NCI-H345 treated with DMSO at 0.1 percent for 48 hours (cell line): ENCODE data around the gene MED12L.

Experiments
- DNase-seq: peaks from one replicate; lab custom pipeline; 2025; ENCODE audit not compliant: unreplicated experiment; lab: John Stamatoyannopoulos, UW

Gene MED12L

GRCh38 chr3:151439652-151440125 is 354.2 kb downstream of the MED12L start:
- DNase-seq = peak; percentile 6

DNA sequence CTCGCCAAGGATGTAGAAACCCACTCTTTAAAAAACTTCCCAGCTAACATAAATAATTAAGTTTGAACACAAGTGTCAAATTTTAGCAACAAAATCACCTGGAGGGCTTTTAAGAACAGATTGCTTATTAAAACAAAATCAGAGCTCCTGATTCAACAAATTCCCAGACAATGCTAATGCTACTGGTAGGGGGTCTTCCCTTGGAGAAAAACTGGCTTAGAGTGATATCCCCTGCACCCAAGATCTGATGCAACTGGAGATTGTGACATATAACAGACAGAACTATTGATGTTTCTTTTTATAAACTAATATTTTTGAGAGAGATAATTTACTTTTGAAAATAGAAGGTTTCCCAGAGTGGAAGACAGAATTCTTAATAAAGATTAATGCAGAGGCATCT is 355.5 kb downstream of the MED12L start:
- DNase-seq = no peak

DNA sequence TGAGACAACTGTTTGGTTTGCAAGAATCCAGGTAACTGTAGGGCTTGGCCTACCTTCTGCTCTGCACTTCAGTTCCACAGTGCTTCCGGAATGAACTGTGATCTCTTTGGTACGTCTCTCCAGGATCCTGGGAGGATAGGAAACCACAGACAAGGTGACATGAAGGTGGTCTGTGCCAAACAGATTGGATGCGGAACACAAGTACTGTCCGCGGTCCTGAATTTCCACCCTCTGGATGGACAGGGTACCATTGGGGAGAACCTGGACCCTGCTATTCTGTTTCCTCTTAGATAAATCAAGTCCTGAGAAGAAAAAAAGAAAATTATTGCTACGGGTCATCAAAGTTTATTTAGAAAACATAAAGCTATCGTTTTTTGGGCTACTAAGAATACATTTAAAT is 358.1 kb downstream of the MED12L start:
- DNase-seq = no peak

DNA sequence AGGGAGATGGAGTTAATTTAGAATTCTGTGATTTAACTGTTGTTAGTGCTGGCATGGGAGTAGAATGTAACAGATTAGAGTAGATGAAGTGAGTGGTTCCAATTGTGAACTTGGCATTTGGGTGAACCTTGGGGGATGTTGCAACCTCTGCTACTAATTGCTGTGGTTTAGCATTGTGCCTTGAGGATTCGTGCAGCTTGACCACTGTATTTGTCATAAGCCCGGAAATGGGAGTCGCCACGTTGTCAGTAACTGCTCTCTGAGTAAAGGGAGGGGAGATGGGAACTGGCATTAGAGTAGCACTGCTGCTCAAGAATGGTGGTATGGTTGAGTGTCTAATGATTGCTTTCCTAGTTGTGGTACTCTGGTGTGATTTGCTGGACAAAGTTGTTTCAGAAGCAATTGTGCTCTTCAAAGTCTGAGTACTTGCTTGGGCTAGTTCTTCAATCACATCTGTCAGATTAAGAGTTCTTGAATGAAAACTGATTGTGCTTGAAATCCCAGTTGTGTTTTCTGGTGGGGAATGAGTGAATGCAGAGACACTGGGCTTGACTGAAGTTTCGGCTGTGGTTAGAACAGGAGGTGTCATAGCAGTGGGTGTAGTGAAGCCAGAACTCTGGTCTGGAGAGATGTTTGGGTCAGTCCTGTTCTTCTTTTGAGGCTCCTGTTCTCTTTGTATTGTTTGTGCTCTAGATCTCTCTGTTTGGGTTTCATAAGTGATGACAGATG is 360.0 kb downstream of the MED12L start:
- no peak for DNase-seq

DNA sequence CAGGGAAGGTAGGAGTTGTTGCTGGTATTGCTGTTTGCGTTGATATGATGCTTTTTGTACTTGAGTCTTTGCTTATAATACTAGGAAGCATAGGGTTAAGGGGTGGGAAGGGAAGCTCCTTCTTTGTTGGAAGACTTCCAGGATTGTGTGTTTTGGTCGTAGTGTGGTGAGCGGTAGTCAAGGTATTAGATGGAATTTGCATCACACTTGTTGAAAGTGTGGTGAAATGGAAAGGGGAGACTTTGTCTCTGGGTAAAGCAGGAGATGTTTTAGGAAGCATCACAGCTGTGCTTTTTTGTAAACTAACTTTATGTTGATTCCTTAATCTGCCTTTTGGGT is 360.5 kb downstream of the MED12L start:
- DNase-seq = no peak

- DNase-seq = no peak
Measured at GRCh38 chr3:151452368-151452767, 366.9 kb downstream of the MED12L start.

GRCh38 chr3:151452841-151453240 is 367.4 kb downstream of the MED12L start:
- DNase-seq = no peak

DNA sequence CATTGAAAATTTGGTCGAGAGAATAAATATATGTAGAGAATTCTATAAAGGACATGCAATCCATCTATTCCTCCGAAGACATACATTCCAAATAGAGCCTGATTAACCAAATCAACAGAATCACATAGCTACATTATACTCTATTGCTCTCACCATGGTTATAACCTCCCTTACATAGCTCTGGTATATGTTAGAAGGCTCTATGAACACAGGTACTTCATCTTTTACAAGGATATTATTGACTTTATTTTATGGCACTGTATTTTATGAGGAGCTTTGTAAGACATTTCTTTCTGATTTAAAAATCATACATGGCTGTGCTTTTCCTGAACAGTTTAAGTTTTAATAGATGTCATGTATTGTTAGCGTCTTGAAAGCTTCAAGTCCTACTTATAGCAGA is 370.6 kb downstream of the MED12L start:
- no peak for DNase-seq

GRCh38 chr3:151459358-151459757 is 373.9 kb downstream of the MED12L start:
- DNase-seq = no peak

DNA sequence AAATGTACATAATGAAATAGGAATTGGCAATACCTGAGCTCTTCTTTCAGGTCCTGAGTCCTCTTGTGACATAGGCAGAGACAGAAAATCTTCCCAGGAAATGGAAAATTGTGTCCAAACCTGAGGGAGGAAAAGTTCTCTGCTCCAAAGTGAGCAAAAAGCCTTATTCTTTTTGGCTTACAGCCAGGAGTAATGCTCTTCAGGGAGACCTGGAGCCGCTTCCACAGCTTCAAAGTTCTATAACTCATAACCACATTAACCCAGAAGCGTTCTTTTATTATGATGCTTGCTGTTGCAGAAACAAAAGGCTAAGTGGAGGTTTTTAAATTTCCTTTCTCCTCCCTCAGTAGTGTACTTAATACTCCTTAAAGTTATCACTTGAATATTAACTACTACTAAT is 374.8 kb downstream of the MED12L start:
- DNase-seq = no peak

- DNase-seq = no peak
Measured at GRCh38 chr3:151460774-151461450, 375.4 kb downstream of the MED12L start, which contains the start of gene IGSF10. IGSF10 (minus strand) TSS chr3:151461061; CDS start chr3:151458709, 2,352 bp downstream.

GRCh38 chr3:151462278-151462780 is 376.9 kb downstream of the MED12L start:
- DNase-seq = no peak

GRCh38 chr3:151462991-151463390 is 377.5 kb downstream of the MED12L start:
- DNase-seq = no peak

DNA sequence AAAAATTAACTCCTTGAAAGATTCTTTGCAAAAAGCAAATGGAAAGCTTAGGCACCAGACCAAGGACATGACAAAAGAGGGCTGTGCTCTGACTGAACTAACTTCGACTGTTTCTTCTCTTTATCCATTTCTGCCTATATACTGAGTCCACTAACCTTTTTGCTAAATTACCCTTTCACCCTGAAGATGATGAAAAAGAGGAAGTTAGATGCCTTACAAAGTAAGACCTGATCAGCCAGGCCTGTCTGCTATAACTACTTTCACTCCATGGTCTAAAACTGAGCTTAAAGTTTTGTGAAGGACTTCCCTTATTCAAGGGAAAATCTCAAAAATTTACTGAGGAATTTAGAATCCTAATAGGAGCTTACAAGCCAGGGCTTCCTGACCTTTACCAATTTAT is 381.6 kb downstream of the MED12L start:
- DNase-seq = no peak

DNA sequence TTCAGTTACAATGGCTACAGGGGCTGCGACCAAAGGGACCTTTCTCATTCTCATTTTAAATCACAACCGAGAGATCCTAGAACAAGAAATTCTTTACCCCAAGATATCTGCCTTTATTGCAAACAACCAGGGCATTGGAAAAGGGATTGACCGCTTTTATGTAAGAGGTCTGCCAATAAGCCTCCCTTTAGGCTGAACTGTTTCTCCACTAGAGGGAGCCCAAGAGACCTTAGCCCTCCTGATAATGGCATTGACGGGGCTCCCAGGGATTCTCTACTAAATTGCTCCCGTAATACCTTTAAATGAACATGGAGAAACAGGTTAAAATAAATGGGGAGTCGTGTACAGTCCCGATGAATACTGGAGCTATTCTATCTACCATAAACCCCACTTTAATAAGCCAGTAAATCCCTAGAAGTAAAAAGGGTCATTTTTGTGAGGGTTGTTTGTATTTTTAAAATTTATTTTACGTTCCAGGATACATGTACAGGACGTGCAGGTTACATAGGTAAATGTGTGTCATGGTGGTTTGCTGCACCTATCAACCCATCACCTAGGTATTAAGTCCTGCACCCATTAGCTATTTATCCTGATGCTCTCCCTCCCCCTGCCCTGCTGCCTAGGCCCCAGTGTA is 382.9 kb downstream of the MED12L start:
- peak; percentile 17 for DNase-seq

- DNase-seq = no peak
Measured at GRCh38 chr3:151476344-151477018, 391.0 kb downstream of the MED12L start.

GRCh38 chr3:151477591-151478334 is 392.3 kb downstream of the MED12L start:
- no peak for DNase-seq

DNA sequence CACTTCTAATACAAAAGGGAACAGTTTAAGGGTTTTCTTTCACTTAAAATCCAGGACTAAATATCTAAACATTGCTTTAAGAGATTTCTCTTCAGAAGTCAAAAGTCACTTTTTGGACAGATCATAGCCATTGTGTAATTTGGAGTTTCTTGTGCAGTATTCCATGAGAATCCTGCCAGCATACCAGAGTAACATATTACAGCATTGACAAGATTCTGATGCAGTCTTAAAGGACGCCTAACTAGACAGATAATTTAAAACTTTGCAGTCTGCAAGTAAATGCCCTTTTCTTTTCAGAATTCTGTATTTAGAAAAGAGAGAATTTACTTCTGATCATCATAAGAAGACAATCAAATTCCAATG is 392.9 kb downstream of the MED12L start:
- DNase-seq = no peak

DNA sequence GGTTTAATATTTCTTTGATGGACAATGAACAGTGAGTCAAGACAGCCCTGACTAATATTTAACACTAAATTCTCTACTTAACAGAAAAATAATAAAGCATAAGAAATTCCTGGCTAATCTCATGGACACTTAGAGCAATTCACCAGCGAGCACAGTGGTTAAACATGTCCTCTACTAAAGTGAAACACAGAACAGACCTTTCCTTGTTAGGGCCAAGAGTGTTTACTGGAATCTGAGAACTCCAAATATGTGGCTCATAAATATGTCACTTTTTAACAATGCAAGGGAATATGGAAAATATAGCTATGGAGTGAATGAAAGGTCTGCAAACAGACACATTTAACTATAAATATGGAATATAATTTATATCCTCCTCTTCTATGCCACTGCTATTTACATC is 394.0 kb downstream of the MED12L start:
- no peak for DNase-seq

DNA sequence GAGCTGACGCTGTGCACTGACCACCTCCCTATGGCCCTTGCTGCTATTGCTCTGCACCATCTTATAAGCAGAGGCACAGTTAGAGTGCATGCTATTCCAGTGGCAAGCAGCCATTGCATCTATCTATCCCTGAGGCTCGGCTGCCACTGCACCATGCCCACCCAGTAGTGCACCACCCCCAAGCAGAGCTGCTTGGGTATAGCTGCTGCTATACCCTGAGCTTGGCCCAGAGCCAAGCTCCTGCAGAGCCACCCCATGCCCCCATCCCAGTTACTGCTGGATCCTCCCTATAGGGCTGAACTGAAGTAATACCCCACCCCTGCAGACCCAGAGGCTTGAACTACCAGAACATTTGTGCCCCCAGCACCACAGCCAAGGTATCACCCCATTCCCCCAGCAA is 395.0 kb downstream of the MED12L start:
- no peak for DNase-seq

GRCh38 chr3:151483488-151483887 is 398.0 kb downstream of the MED12L start:
- DNase-seq = no peak
